ENCODE measurements around the gene CCDC71. TPM values are rescaled to one million over a fixed set of nuclear protein-coding genes. Genes with fewer than 3 reads are reported as not detected.

CCDC71 gene
- total RNA-seq (10 to 100 TPM; 13.3 to 15.4 (median 14.4) TPM), polyA plus RNA-seq (12.0 TPM)
- long read RNA-seq, donor 1, partial matches to known transcripts = 0 of 2 reads
- long read RNA-seq, donor 1, other reads (novel, unspliced or antisense) = 1 of 2 reads
- long read RNA-seq, donor 2, partial matches to known transcripts = 0 of 1 reads
- long read RNA-seq, donor 2, other reads (novel, unspliced or antisense) = 1 of 1 reads
- long read RNA-seq, donor 3 = 0 reads
- long read RNA-seq, donor 4 = 0 reads

- ATAC-seq (peak; percentile 76 to 77), DNase-seq (peak; percentile 86 to 93 (median 92))
- Histone ChIP-seq H3K4me1 (ENCODE audit: control insufficient read depth, insufficient read depth, low read length) (peaks cover 11% of the 10 kb centered on the region), H3K9me3 (ENCODE audit: control insufficient read depth, low read length) (no peaks in the 10 kb centered on the region), H3K27ac (ENCODE audit: low read length) (peak within 1 kb of the TSS; percentile 92), H3K4me3 (ENCODE audit: low read length) (peak within 1 kb of the TSS; percentile 90), H3K27me3 (ENCODE audit: control insufficient read depth, insufficient read depth) (no peaks in the 10 kb centered on the region)
- intact Hi-C loops (cut with DNase I) = no loop called here
- WGBS = 3% methylated on average over 69 of the region's 69 CpGs
These were observed at the start of gene CCDC71 for GRCh38 chr3:49165771-49166751. Gene CCDC71 (minus strand): TSS chr3:49166331. CDS start chr3:49164208, 2,123 bp downstream.

- DNase-seq = no peak
- H3K4me3 ChIP-seq (ENCODE audit: low read length) = no peak overlapping the region
- intact Hi-C loops (cut with DNase I) = no loop called here
- no peaks in the 10 kb centered on the region for H3K9me3 ChIP-seq (ENCODE audit: control insufficient read depth, low read length)
- WGBS = 80% methylated on average over 2 of the region's 2 CpGs
- H3K27me3 ChIP-seq (ENCODE audit: control insufficient read depth, insufficient read depth) = no peaks in the 10 kb centered on the region
- no peaks in the 10 kb centered on the region for H3K4me1 ChIP-seq (ENCODE audit: control insufficient read depth, insufficient read depth, low read length)
- H3K27ac ChIP-seq (ENCODE audit: low read length) = no peak overlapping the region
- no peak for ATAC-seq
These were observed 47.9 kb upstream of the CCDC71 start for GRCh38 chr3:49213998-49214397.

- H3K4me1 ChIP-seq (ENCODE audit: control insufficient read depth, insufficient read depth, low read length) = no peaks in the 10 kb centered on the region
- no peak for DNase-seq
- 96% methylated on average over 15 of the region's 15 CpGs for WGBS
- no peak overlapping the region for H3K4me3 ChIP-seq (ENCODE audit: low read length)
- no peak for ATAC-seq
- intact Hi-C loops (cut with DNase I) = no loop called here
- no peaks in the 10 kb centered on the region for H3K27me3 ChIP-seq (ENCODE audit: control insufficient read depth, insufficient read depth)
- no peaks in the 10 kb centered on the region for H3K9me3 ChIP-seq (ENCODE audit: control insufficient read depth, low read length)
- H3K27ac ChIP-seq (ENCODE audit: low read length) = no peak overlapping the region
These were observed 47.4 kb upstream of the CCDC71 start for GRCh38 chr3:49213541-49213943.

GRCh38 chr3:49199900-49200281 is 33.8 kb upstream of the CCDC71 start:
- no peak for ATAC-seq
- no peaks in the 10 kb centered on the region for H3K4me1 ChIP-seq (ENCODE audit: control insufficient read depth, insufficient read depth, low read length)
- no peak for DNase-seq
- H3K27ac ChIP-seq (ENCODE audit: low read length) = peak overlapping the region; percentile 14
- WGBS = 67% methylated on average over 15 of the region's 15 CpGs
- peak overlapping the region; percentile 44 for H3K4me3 ChIP-seq (ENCODE audit: low read length)
- intact Hi-C loops (cut with DNase I) = no loop called here
- no peaks in the 10 kb centered on the region for H3K27me3 ChIP-seq (ENCODE audit: control insufficient read depth, insufficient read depth)
- no peaks in the 10 kb centered on the region for H3K9me3 ChIP-seq (ENCODE audit: control insufficient read depth, low read length)

GRCh38 chr3:49199239-49199899 is 33.2 kb upstream of the CCDC71 start:
- WGBS = 20% methylated on average over 53 of the region's 53 CpGs
- DNase-seq (peak; percentile 98 to 99 (median 99)), ATAC-seq (peak; percentile 99)
- H3K4me1 ChIP-seq (ENCODE audit: control insufficient read depth, insufficient read depth, low read length) = no peaks in the 10 kb centered on the region
- intact Hi-C loops (cut with DNase I) = no loop called here
- no peaks in the 10 kb centered on the region for H3K9me3 ChIP-seq (ENCODE audit: control insufficient read depth, low read length)
- H3K27me3 ChIP-seq (ENCODE audit: control insufficient read depth, insufficient read depth) = no peaks in the 10 kb centered on the region
- peak overlapping the region; percentile 44 for H3K4me3 ChIP-seq (ENCODE audit: low read length)
- peak overlapping the region; percentile 14 for H3K27ac ChIP-seq (ENCODE audit: low read length)

GRCh38 chr3:49198611-49199230 is 32.6 kb upstream of the CCDC71 start:
- Histone ChIP-seq H3K9me3 (ENCODE audit: control insufficient read depth, low read length) (no peaks in the 10 kb centered on the region), H3K27me3 (ENCODE audit: control insufficient read depth, insufficient read depth) (no peaks in the 10 kb centered on the region), H3K27ac (ENCODE audit: low read length) (no peak overlapping the region), H3K4me1 (ENCODE audit: control insufficient read depth, insufficient read depth, low read length) (no peaks in the 10 kb centered on the region), H3K4me3 (ENCODE audit: low read length) (no peak overlapping the region)
- intact Hi-C loops (cut with DNase I) = no loop called here
- WGBS = 68% methylated on average over 24 of the region's 24 CpGs
- DNase-seq = peak in 1 of 3 donors; percentile 69
- no peak for ATAC-seq

- Histone ChIP-seq H3K4me3 (ENCODE audit: low read length) (no peak overlapping the region), H3K27me3 (ENCODE audit: control insufficient read depth, insufficient read depth) (no peaks in the 10 kb centered on the region), H3K9me3 (ENCODE audit: control insufficient read depth, low read length) (no peaks in the 10 kb centered on the region), H3K4me1 (ENCODE audit: control insufficient read depth, insufficient read depth, low read length) (no peaks in the 10 kb centered on the region), H3K27ac (ENCODE audit: low read length) (no peak overlapping the region)
- ATAC-seq (no peak), DNase-seq (no peak)
- intact Hi-C loops (cut with DNase I) = no loop called here
- WGBS = 65% methylated on average over 3 of the region's 3 CpGs
These were observed 32.0 kb upstream of the CCDC71 start for GRCh38 chr3:49198161-49198560.

- H3K27ac ChIP-seq (ENCODE audit: low read length) = no peak overlapping the region
- no peaks in the 10 kb centered on the region for H3K9me3 ChIP-seq (ENCODE audit: control insufficient read depth, low read length)
- WGBS = 77% methylated on average over 1 of the region's 1 CpG
- peaks cover 3% of the 10 kb centered on the region for H3K4me1 ChIP-seq (ENCODE audit: control insufficient read depth, insufficient read depth, low read length)
- ATAC-seq = no peak
- intact Hi-C loops (cut with DNase I) = no loop called here
- no peak for DNase-seq
- H3K4me3 ChIP-seq (ENCODE audit: low read length) = no peak overlapping the region
- no peaks in the 10 kb centered on the region for H3K27me3 ChIP-seq (ENCODE audit: control insufficient read depth, insufficient read depth)
These were observed 25.6 kb upstream of the CCDC71 start for GRCh38 chr3:49191741-49192140.

GRCh38 chr3:49183873-49184272 is 17.7 kb upstream of the CCDC71 start:
- 31% methylated on average over 1 of the region's 1 CpG for WGBS
- no peak overlapping the region for H3K4me3 ChIP-seq (ENCODE audit: low read length)
- DNase-seq (no peak), ATAC-seq (no peak)
- no peaks in the 10 kb centered on the region for H3K27me3 ChIP-seq (ENCODE audit: control insufficient read depth, insufficient read depth)
- no peaks in the 10 kb centered on the region for H3K9me3 ChIP-seq (ENCODE audit: control insufficient read depth, low read length)
- no peak overlapping the region for H3K27ac ChIP-seq (ENCODE audit: low read length)
- intact Hi-C loops (cut with DNase I) = no loop called here
- no peaks in the 10 kb centered on the region for H3K4me1 ChIP-seq (ENCODE audit: control insufficient read depth, insufficient read depth, low read length)

- intact Hi-C loops (cut with DNase I) = no loop called here
- DNase-seq = no peak
- Histone ChIP-seq H3K9me3 (ENCODE audit: control insufficient read depth, low read length) (no peaks in the 10 kb centered on the region), H3K4me1 (ENCODE audit: control insufficient read depth, insufficient read depth, low read length) (no peaks in the 10 kb centered on the region), H3K27ac (ENCODE audit: low read length) (no peak overlapping the region), H3K27me3 (ENCODE audit: control insufficient read depth, insufficient read depth) (no peaks in the 10 kb centered on the region), H3K4me3 (ENCODE audit: low read length) (no peak overlapping the region)
- 90% methylated on average over 24 of the region's 24 CpGs for WGBS
- no peak for ATAC-seq
These were observed 16.6 kb upstream of the CCDC71 start for GRCh38 chr3:49182682-49183081.
